SK-N-SH treated with all-trans-retinoic acid at 6 μM for 48 hours (cell line): ENCODE data around the gene ING1.

ENCODE experiments used
- ZFP3 ChIP-seq: fragments of 250-450 bp; sonication (Bioruptor Pico); IDR thresholded peaks from 2 replicates; pipeline ENCODE4 v1.5.0; 2020; ENCODE audit warnings: mild to moderate bottlenecking, moderate library complexity
- TF ChIP-seq, protein P1 (sequence below): fragments of 250-450 bp; sonication (Bioruptor Pico); IDR thresholded peaks from 2 replicates; pipeline ENCODE4 v1.8.0; 2021; ENCODE audit warnings: low read depth, mild to moderate bottlenecking, moderate library complexity, borderline replicate concordance

DNA sequence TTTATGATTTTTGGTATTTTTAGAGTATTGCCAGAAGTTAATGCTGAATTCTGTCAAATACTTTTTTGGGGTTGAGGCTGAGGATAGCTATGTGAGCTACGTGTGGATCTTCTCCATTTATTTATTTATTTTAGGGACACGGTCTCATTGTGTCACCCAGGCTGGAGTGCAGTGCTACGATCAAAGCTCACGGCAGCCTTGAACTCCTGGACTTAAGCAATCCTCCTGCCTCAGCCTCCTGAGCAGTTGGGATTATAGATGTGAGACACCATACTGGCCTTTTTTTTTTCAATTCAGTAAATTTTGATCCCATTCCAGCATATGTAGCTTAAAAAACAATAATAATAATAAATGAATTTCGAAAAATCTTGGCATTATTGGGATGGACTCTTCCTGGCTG lies 21.1 kb downstream of the ING1 start:
- TF ChIP-seq, protein P1, sequence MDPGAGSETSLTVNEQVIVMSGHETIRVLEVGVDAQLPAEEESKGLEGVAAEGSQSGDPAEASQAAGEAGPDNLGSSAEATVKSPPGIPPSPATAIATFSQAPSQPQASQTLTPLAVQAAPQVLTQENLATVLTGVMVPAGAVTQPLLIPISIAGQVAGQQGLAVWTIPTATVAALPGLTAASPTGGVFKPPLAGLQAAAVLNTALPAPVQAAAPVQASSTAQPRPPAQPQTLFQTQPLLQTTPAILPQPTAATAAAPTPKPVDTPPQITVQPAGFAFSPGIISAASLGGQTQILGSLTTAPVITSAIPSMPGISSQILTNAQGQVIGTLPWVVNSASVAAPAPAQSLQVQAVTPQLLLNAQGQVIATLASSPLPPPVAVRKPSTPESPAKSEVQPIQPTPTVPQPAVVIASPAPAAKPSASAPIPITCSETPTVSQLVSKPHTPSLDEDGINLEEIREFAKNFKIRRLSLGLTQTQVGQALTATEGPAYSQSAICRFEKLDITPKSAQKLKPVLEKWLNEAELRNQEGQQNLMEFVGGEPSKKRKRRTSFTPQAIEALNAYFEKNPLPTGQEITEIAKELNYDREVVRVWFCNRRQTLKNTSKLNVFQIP (CRISPR knock-in tag), result no peak
- TF ChIP-seq ZFP3, result no peak
